Hepatocyte (in vitro differentiated cells): ENCODE results near the gene MPHOSPH9. TPM values are rescaled to one million over a fixed set of nuclear protein-coding genes. Genes with fewer than 3 reads are reported as not detected.

Experiments used
- DNase-seq: peaks from one replicate; pipeline ENCODE4 v3.0.0-alpha.2; 2016; ENCODE audit warnings: low spot score
- H2AFZ ChIP-seq: fragments of 200-600 bp; sonication (generic); 2 replicates; pipeline ENCODE4 v1.6.0; 2016; ENCODE audit warnings: antibody characterized with exemption, mild to moderate bottlenecking
- H3K27ac ChIP-seq: fragments of 200-600 bp; sonication (generic); 2 replicates; pipeline ENCODE4 v1.5.1; 2016; ENCODE audit warnings: mild to moderate bottlenecking
- H3K27me3 ChIP-seq: fragments of 200-600 bp; sonication (generic); 2 replicates; pipeline ENCODE4 v1.6.1; 2016
- H3K36me3 ChIP-seq: fragments of 200-600 bp; sonication (generic); replicated peaks from 2 replicates; pipeline ENCODE4 v1.5.1; 2016; ENCODE audit warnings: low read depth; ENCODE audit not compliant: insufficient read depth
- H3K4me1 ChIP-seq: fragments of 200-600 bp; sonication (generic); 2 replicates; pipeline ENCODE4 v1.5.1; 2016; ENCODE audit warnings: mild to moderate bottlenecking, moderate library complexity; ENCODE audit not compliant: insufficient read depth
- H3K4me2 ChIP-seq: fragments of 200-600 bp; sonication (generic); 2 replicates; pipeline ENCODE4 v1.6.0; 2016
- H3K4me3 ChIP-seq: fragments of 200-600 bp; sonication (generic); 2 replicates; pipeline ENCODE4 v1.5.1; 2016; ENCODE audit warnings: mild to moderate bottlenecking
- H3K79me2 ChIP-seq: fragments of 200-600 bp; sonication (generic); 2 replicates; pipeline ENCODE4 v1.6.0; 2017; ENCODE audit warnings: mild to moderate bottlenecking
- H3K9me2 ChIP-seq: fragments of 200-600 bp; sonication (generic); replicated peaks from 2 replicates; pipeline ENCODE4 v1.6.0; 2017; ENCODE audit warnings: mild to moderate bottlenecking; ENCODE audit not compliant: insufficient read depth
- H3K9me3 ChIP-seq: fragments of 200-600 bp; sonication (generic); 2 replicates; pipeline ENCODE4 v1.5.1; 2016; ENCODE audit warnings: low read depth, mild to moderate bottlenecking
- H4K20me1 ChIP-seq: fragments of 200-600 bp; sonication (generic); 2 replicates; pipeline ENCODE4 v1.6.0; 2016; ENCODE audit warnings: mild to moderate bottlenecking; ENCODE audit not compliant: insufficient read depth, poor library complexity, severe bottlenecking
- EZH2 ChIP-seq: fragments of 200-600 bp; sonication (generic); IDR thresholded peaks from 2 replicates; pipeline ENCODE4 v1.6.1; 2016; ENCODE audit warnings: antibody characterized with exemption, mild to moderate bottlenecking, borderline replicate concordance
- EZH2phosphoT487 ChIP-seq: fragments of 200-600 bp; sonication (generic); IDR thresholded peaks from one replicate; pipeline ENCODE4 v1.6.1; 2018; ENCODE audit warnings: antibody characterized with exemption, mild to moderate bottlenecking, low read depth, moderate library complexity; ENCODE audit not compliant: unreplicated experiment, severe bottlenecking
- WGBS: methylation state at CpG from one replicate; pipeline ENCODE4 v1.1.6; 2016; ENCODE audit warnings: low lambda C conversion rate; ENCODE audit errors: missing lambda C conversion rate; 5-methylcytosine and 5-hydroxymethylcytosine counted together
- polyA plus RNA-seq: library from polyadenylated mRNA; unstranded; fragments of >200 nt; fragmentation: Nextera tagmentation; extraction: Ambion mirVana; gene quantifications from 2 replicates; pipeline ENCODE4 v1.2.1, GENCODE V29; 2016
- total RNA-seq: library from RNA; depleted of rRNA; stranded (reverse); fragments of >200 nt; gene quantifications from 2 replicates; pipeline ENCODE4 v1.2.3, GENCODE V29; 2014
- TF ChIP-seq, protein P1 (sequence below): fragments of 200-600 bp; sonication (generic); IDR thresholded peaks from 2 replicates; pipeline ENCODE4 v1.5.1; 2016; ENCODE audit warnings: antibody characterized with exemption, mild to moderate bottlenecking; ENCODE audit not compliant: poor library complexity

The MPHOSPH9 gene
- total and polyA plus RNA-seq, 2 experiments from 2014 or later = 13.1 to 44.3 TPM

DNA sequence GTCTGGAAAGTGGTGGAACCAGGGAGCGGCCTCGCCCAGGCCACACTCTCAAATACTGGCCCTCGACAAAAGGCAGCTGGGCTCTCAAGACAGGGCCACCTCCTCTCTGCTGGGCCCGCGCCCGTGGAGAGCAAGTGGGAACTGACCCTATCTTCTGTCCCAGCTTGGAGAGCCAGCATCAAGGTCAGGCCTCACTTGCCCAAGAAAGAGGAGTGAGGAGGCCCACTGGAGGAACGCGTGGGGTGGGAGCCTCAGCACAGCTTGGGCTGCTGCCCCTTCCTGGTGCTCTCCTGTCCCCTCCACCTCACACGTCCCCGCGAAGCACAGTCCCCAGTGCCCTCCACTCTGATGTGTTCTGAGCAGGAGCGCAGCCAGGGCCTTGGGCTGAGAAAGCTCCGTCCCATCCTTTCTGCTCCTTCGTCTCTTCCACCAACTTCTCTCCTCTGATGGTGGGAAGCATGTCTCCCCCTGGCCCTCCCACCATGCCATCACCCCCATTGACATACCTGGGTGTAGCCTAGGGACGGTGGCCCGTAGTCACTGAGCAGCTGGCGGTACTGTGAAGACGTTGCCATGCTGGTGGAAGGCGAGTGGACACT, 33.8 kb upstream of the MPHOSPH9 start:
- H3K27ac ChIP-seq = no peak overlapping the region
- H3K79me2 ChIP-seq = peaks cover 58% of the 10 kb centered on the region
- no peak overlapping the region for H3K4me3 ChIP-seq
- H3K4me1 ChIP-seq = peaks cover 10% of the 10 kb centered on the region
- no peak for DNase-seq
- TF ChIP-seq EZH2phosphoT487 (no peak), EZH2 (no peak)
- TF ChIP-seq, protein P1, sequence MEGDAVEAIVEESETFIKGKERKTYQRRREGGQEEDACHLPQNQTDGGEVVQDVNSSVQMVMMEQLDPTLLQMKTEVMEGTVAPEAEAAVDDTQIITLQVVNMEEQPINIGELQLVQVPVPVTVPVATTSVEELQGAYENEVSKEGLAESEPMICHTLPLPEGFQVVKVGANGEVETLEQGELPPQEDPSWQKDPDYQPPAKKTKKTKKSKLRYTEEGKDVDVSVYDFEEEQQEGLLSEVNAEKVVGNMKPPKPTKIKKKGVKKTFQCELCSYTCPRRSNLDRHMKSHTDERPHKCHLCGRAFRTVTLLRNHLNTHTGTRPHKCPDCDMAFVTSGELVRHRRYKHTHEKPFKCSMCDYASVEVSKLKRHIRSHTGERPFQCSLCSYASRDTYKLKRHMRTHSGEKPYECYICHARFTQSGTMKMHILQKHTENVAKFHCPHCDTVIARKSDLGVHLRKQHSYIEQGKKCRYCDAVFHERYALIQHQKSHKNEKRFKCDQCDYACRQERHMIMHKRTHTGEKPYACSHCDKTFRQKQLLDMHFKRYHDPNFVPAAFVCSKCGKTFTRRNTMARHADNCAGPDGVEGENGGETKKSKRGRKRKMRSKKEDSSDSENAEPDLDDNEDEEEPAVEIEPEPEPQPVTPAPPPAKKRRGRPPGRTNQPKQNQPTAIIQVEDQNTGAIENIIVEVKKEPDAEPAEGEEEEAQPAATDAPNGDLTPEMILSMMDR = no peak
- no peaks in the 10 kb centered on the region for H3K36me3 ChIP-seq
- H3K4me2 ChIP-seq = no peak overlapping the region
- no peaks in the 10 kb centered on the region for H3K9me2 ChIP-seq
- H2AFZ ChIP-seq = no peak overlapping the region
- H3K9me3 ChIP-seq = no peaks in the 10 kb centered on the region
- WGBS = 97% methylated on average over 19 of the region's 19 CpGs
- H3K27me3 ChIP-seq = no peaks in the 10 kb centered on the region
- peaks cover 32% of the 10 kb centered on the region for H4K20me1 ChIP-seq

DNA sequence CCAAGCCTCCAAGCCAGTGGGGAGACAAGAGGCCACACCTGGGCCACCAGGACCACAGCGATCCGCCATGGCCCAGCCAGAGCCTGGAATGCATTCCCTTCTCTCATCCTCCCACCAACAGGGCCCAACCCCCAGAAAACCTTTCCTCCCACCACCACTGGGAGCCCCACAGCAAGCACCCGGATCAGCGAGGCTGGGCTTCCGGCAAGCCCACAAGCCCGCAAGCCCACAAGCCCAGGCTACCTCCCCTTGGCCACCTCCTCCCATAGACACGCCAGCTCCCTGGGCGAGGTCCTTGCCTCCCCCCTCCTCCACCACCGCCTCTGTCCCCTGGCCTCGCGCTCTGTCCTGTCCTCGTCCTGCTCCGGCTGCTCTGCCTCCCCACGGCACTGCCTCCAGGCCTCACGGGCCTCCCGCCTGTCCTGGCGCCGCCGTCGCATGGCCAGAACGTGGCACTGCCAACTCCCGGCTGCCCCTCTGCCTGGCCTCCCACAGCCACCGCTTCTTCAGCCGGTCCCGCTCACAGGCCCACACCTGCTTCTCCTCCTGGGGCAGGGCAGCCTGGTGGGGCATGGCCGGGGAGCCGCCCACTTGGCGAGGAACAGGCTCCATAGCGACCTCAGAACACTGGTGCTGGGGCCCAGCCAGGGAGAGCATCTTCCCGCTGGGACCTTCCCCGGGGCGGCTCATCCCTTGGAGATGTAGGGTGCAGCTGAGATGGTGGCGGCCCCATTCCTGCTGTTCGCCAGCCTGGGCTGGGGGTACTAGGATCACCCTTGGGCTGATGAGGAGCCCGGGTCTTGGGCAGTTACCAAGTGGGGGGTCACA, 33.1 kb upstream of the MPHOSPH9 start:
- Histone ChIP-seq H2AFZ (no peak overlapping the region), H3K27ac (no peak overlapping the region), H3K4me3 (no peak overlapping the region), H3K4me2 (no peak overlapping the region), H3K27me3 (no peaks in the 10 kb centered on the region), H3K9me3 (no peaks in the 10 kb centered on the region), H3K4me1 (peaks cover 10% of the 10 kb centered on the region), H3K79me2 (peaks cover 58% of the 10 kb centered on the region), H3K9me2 (no peaks in the 10 kb centered on the region), H3K36me3 (no peaks in the 10 kb centered on the region), H4K20me1 (peaks cover 32% of the 10 kb centered on the region)
- DNase-seq = no peak
- TF ChIP-seq, protein P1 = no peak
- 96% methylated on average over 24 of the region's 35 CpGs for WGBS

DNA sequence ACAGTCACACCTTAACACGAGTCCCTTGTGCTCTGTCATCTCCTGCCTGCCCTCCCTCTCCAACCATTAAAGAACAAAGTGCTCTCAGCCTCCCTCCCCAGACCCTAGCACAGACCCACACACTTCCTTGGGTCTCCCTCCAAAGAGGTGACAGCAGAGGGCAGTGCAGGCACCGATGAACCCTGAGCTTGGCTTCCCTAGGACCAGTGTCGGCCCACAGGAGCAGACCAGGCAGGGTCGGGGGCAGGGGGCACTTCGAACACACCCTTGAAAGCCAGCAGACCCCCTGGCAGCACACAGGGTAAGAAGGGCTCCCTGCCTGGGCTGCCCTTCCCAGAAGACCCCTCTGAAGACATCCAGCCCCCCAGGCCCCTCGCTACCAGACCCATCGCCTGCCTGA, 31.7 kb upstream of the MPHOSPH9 start:
- H3K27ac ChIP-seq = no peak overlapping the region
- no peak for DNase-seq
- H3K4me2 ChIP-seq = no peak overlapping the region
- peaks cover 46% of the 10 kb centered on the region for H3K79me2 ChIP-seq
- peaks cover 32% of the 10 kb centered on the region for H4K20me1 ChIP-seq
- no peaks in the 10 kb centered on the region for H3K27me3 ChIP-seq
- no peak overlapping the region for H3K4me3 ChIP-seq
- H2AFZ ChIP-seq = no peak overlapping the region
- TF ChIP-seq EZH2 = no peak
- TF ChIP-seq, protein P1 = peak; percentile 19
- H3K9me3 ChIP-seq = no peaks in the 10 kb centered on the region
- WGBS = 77% methylated on average over 7 of the region's 7 CpGs
- peaks cover 10% of the 10 kb centered on the region for H3K4me1 ChIP-seq
- H3K36me3 ChIP-seq = no peaks in the 10 kb centered on the region
- no peaks in the 10 kb centered on the region for H3K9me2 ChIP-seq
